GM21723 (cell line): Measurements from ENCODE around the gene STX18.
"Not testable (repeated sequence)": the region's sequence is repeated elsewhere in the genome, so short reads cannot be mapped to it uniquely, and the experiment has no call there.

Source experiments
- ATAC-seq: cut with Tn5 transposase; IDR thresholded peaks from one replicate; pipeline ENCODE4 v1.9.1; 2021; ENCODE audit warnings: mild to moderate bottlenecking, moderate library complexity; ENCODE audit not compliant: unreplicated experiment

Gene STX18

GRCh38 chr4:4541661-4542570 lies at the start of gene STX18:
TSS of gene STX18 (minus strand) at chr4:4542048. CDS start at chr4:4541964, 84 bp downstream.
- ATAC-seq, result peak; percentile 87

- no peak for ATAC-seq
Observed at GRCh38 chr4:4591071-4591470, 49.2 kb upstream of the STX18 start.

GRCh38 chr4:4590546-4590945 lies 48.7 kb upstream of the STX18 start:
- ATAC-seq, result no peak

- ATAC-seq, result no peak
Observed at GRCh38 chr4:4585012-4585670, 43.3 kb upstream of the STX18 start.

GRCh38 chr4:4583606-4584005 lies 41.8 kb upstream of the STX18 start:
- ATAC-seq, result no peak

- no peak for ATAC-seq
Observed at GRCh38 chr4:4582653-4583052, 40.8 kb upstream of the STX18 start.

GRCh38 chr4:4580494-4580893 lies 38.6 kb upstream of the STX18 start:
- ATAC-seq, result no peak

GRCh38 chr4:4578981-4579380 lies 37.1 kb upstream of the STX18 start:
- no peak for ATAC-seq

- no peak for ATAC-seq
Observed at GRCh38 chr4:4577359-4577875, 35.6 kb upstream of the STX18 start.

GRCh38 chr4:4575284-4576211 lies 33.7 kb upstream of the STX18 start:
- ATAC-seq, result peak; percentile 86

GRCh38 chr4:4574792-4575191 lies 32.9 kb upstream of the STX18 start:
- no peak for ATAC-seq

- ATAC-seq, result no peak
Observed at GRCh38 chr4:4574052-4574451, 32.2 kb upstream of the STX18 start.

GRCh38 chr4:4572821-4573220 lies 31.0 kb upstream of the STX18 start:
- ATAC-seq, result no peak

GRCh38 chr4:4569861-4570260 lies 28.0 kb upstream of the STX18 start:
- ATAC-seq, result not testable (repeated sequence)

- ATAC-seq, result no peak
Observed at GRCh38 chr4:4568806-4569427, 27.1 kb upstream of the STX18 start.

GRCh38 chr4:4566359-4566758 lies 24.5 kb upstream of the STX18 start:
- ATAC-seq, result not testable (repeated sequence)

- ATAC-seq, result no peak
Observed at GRCh38 chr4:4564522-4564921, 22.7 kb upstream of the STX18 start.

- ATAC-seq, result no peak
Observed at GRCh38 chr4:4560642-4561041, 18.8 kb upstream of the STX18 start.

- no peak for ATAC-seq
Observed at GRCh38 chr4:4560136-4560535, 18.3 kb upstream of the STX18 start.

GRCh38 chr4:4559596-4559995 lies 17.7 kb upstream of the STX18 start:
- ATAC-seq, result no peak
